OCI-LY7 (cell line): ENCODE results near the gene FBXO42. TPM values are rescaled to one million over a fixed set of nuclear protein-coding genes. Genes with fewer than 3 reads are reported as not detected.

Experiments
- BruUV-seq: library from RNA; stranded (reverse); fragments of 400-500 nt; replicated peaks from 2 replicates; lab custom pipeline; 2021; lab: Mats Ljungman, UMichigan
- CTCF ChIA-PET: fragments of 300-600 bp; sonication (Branson Sonifier 250); formaldehyde crosslinking; loops from one replicate; lab custom pipeline; 2022; ENCODE audit warnings: antibody characterized with exemption; ENCODE audit not compliant: unreplicated experiment; lab: Charles Lee
- POLR2A ChIA-PET: fragments of 300-600 bp; sonication (Branson Sonifier 250); formaldehyde crosslinking; loops from one replicate; lab custom pipeline; 2022; ENCODE audit warnings: antibody characterized with exemption; lab: Charles Lee
- DNase-seq: peaks from one replicate; pipeline ENCODE4 v3.0.0-alpha.2; 2015; ENCODE audit warnings: low spot score
- H2AFZ ChIP-seq: fragments of 200-600 bp; sonication (generic), shearing (Covaris generic); 2 replicates; pipeline ENCODE4 v1.6.1; 2014; ENCODE audit warnings: mild to moderate bottlenecking, antibody characterized with exemption, low read length, moderate library complexity
- H3K27ac ChIP-seq: fragments of 200-600 bp; sonication (generic); 2 replicates; pipeline ENCODE4 v1.5.1; 2014; ENCODE audit warnings: mixed run types, low read depth, mild to moderate bottlenecking, moderate library complexity, low read length, inconsistent platforms; ENCODE audit not compliant: poor library complexity, severe bottlenecking
- H3K36me3 ChIP-seq: fragments of 200-600 bp; sonication (generic); 2 replicates; pipeline ENCODE4 v1.6.1; 2014; ENCODE audit warnings: mild to moderate bottlenecking, antibody characterized with exemption, low read length, moderate library complexity, mixed read lengths; ENCODE audit not compliant: insufficient read depth
- H3K4me1 ChIP-seq: fragments of 200-600 bp; sonication (generic); 2 replicates; pipeline ENCODE4 v1.5.1; 2014; ENCODE audit warnings: mild to moderate bottlenecking, low read length; ENCODE audit not compliant: insufficient read depth, poor library complexity, severe bottlenecking
- H3K4me2 ChIP-seq: fragments of 200-600 bp; sonication (generic); 2 replicates; pipeline ENCODE4 v1.6.1; 2014; ENCODE audit warnings: mild to moderate bottlenecking, low read length
- H3K4me3 ChIP-seq: fragments of 200-600 bp; sonication (generic); 2 replicates; pipeline ENCODE4 v1.5.1; 2014; ENCODE audit warnings: mild to moderate bottlenecking, low read depth, low read length; ENCODE audit not compliant: poor library complexity, severe bottlenecking
- H3K79me2 ChIP-seq: fragments of 200-600 bp; sonication (generic); 2 replicates; pipeline ENCODE4 v1.6.1; 2016; ENCODE audit warnings: low read depth, mild to moderate bottlenecking, low read length, moderate library complexity, mixed read lengths; ENCODE audit not compliant: insufficient read depth
- H3K9me2 ChIP-seq: fragments of 200-600 bp; sonication (generic); 2 replicates; pipeline ENCODE4 v1.6.1; 2016; ENCODE audit warnings: mild to moderate bottlenecking, low read length, mixed read lengths; ENCODE audit not compliant: insufficient read depth
- H3K9me3 ChIP-seq: fragments of 200-600 bp; sonication (generic); 2 replicates; pipeline ENCODE4 v1.6.1; 2014; ENCODE audit warnings: mild to moderate bottlenecking, mixed run types, low read length, mixed read lengths
- H4K20me1 ChIP-seq: fragments of 200-600 bp; sonication (generic); 2 replicates; pipeline ENCODE4 v1.6.1; 2014; ENCODE audit warnings: mild to moderate bottlenecking, antibody characterized with exemption, low read length, moderate library complexity, mixed read lengths; ENCODE audit not compliant: insufficient read depth
- CTCF ChIP-seq: fragments of 200-600 bp; sonication (generic); conservative IDR thresholded peaks from 2 replicates; pipeline ENCODE4 v1.5.1; 2014; ENCODE audit warnings: mild to moderate bottlenecking, antibody characterized with exemption, low read length, moderate library complexity, mixed read lengths
- EZH2phosphoT487 ChIP-seq: fragments of 200-600 bp; sonication (generic); IDR thresholded peaks from 2 replicates; pipeline ENCODE4 v1.6.1; 2018; ENCODE audit warnings: low read depth, borderline replicate concordance, mild to moderate bottlenecking, mixed run types, antibody characterized with exemption, low read length, moderate library complexity, mixed read lengths
- intact Hi-C: fragments of 100-400 bp; cut with micrococcal nuclease; formaldehyde crosslinking; loops from one replicate; pipeline ENCODE4 v1.10.0; 2022; ENCODE audit not compliant: unreplicated experiment
- total RNA-seq, 2 experiments: library from RNA; depleted of rRNA in 1 of 2; stranded (reverse); fragments of >200 nt in 1 of 2; shearing (Covaris generic) in 1 of 2; gene quantifications; 2 replicates each; pipeline ENCODE4 v1.2.3, GENCODE V29; 2014 to 2022

The FBXO42 gene
- total RNA-seq, 2 experiments from 2014 or later = 20.0 to 22.9 TPM

GRCh38 chr1:16281765-16282164 lies 70.5 kb downstream of the FBXO42 start:
- intact Hi-C loops = no loop called here
- Histone ChIP-seq H3K4me1 (no peaks in the 10 kb centered on the region), H3K4me3 (no peak overlapping the region), H3K27ac (no peak overlapping the region), H3K9me3 (no peaks in the 10 kb centered on the region), H3K36me3 (peaks cover 13% of the 10 kb centered on the region), H3K4me2 (no peak overlapping the region), H3K79me2 (no peaks in the 10 kb centered on the region), H4K20me1 (no peaks in the 10 kb centered on the region; the same call in 1 of the 2 replicates), H3K9me2 (no peaks in the 10 kb centered on the region), H2AFZ (no peak overlapping the region)
- TF ChIP-seq EZH2phosphoT487 (no peak), CTCF (no peak)
- ChIA-PET CTCF (no interaction called here), POLR2A (interaction anchor here (1.1 kb wide), 1 partner anchor 11 kb away, joined by 4 read pairs; no protein-coding TSS in a partner anchor)
- DNase-seq = no peak
- no TSS peak for BruUV-seq

- TF ChIP-seq EZH2phosphoT487 (no peak), CTCF (no peak)
Observed at GRCh38 chr1:16279186-16279585, 73.1 kb downstream of the FBXO42 start.

GRCh38 chr1:16276302-16277030 lies 75.8 kb downstream of the FBXO42 start:
- H4K20me1 ChIP-seq = no peaks in the 10 kb centered on the region; the same call in 1 of the 2 replicates
- H3K79me2 ChIP-seq = no peaks in the 10 kb centered on the region
- no peak for TF ChIP-seq CTCF
- no peak for TF ChIP-seq EZH2phosphoT487
- no peak overlapping the region for H2AFZ ChIP-seq
- POLR2A ChIA-PET = interaction anchor here (0.7 kb wide), 1 partner anchor 411 kb away, joined by 4 read pairs; no protein-coding TSS in a partner anchor
- CTCF ChIA-PET = no interaction called here
- H3K4me2 ChIP-seq = no peak overlapping the region
- no peak overlapping the region for H3K27ac ChIP-seq
- H3K4me1 ChIP-seq = no peaks in the 10 kb centered on the region
- no TSS peak for BruUV-seq
- no peaks in the 10 kb centered on the region for H3K9me2 ChIP-seq
- DNase-seq = no peak
- intact Hi-C loops = no loop called here
- no peaks in the 10 kb centered on the region for H3K9me3 ChIP-seq
- H3K36me3 ChIP-seq = 0 out of 2 replicates have a peak, but pooled peaks cover 5% of the 10 kb centered on the region
- no peak overlapping the region for H3K4me3 ChIP-seq

More at GRCh38 chr1:16279186-16279585, 73.1 kb downstream of the FBXO42 start:
- intact Hi-C loops = no loop called here
- no peak overlapping the region for H2AFZ ChIP-seq
- no peaks in the 10 kb centered on the region; the same call in 1 of the 2 replicates for H4K20me1 ChIP-seq
- H3K9me3 ChIP-seq = no peaks in the 10 kb centered on the region
- no TSS peak for BruUV-seq
- no peaks in the 10 kb centered on the region for H3K4me1 ChIP-seq
- no peaks in the 10 kb centered on the region for H3K9me2 ChIP-seq
- no peaks in the 10 kb centered on the region for H3K79me2 ChIP-seq
- H3K4me2 ChIP-seq = no peak overlapping the region
- H3K27ac ChIP-seq = no peak overlapping the region
- CTCF ChIA-PET = no interaction called here
- no peak overlapping the region for H3K4me3 ChIP-seq
- 0 out of 2 replicates have a peak, but pooled peaks cover 5% of the 10 kb centered on the region for H3K36me3 ChIP-seq
- no peak for DNase-seq
- POLR2A ChIA-PET = interaction anchor here (0.5 to 1.4 kb wide), 3 partner anchors 11 to 22 kb away, joined by 3 to 4 read pairs (median 3); no protein-coding TSS in a partner anchor
